CD4-positive, CD25-positive, alpha-beta regulatory T cell (primary cell): Measurements from ENCODE around the gene STIM1. TPM values are rescaled to one million over a fixed set of nuclear protein-coding genes. Genes with fewer than 3 reads are reported as not detected.
"Not testable (repeated sequence)": the region's sequence is repeated elsewhere in the genome, so short reads cannot be mapped to it uniquely, and the experiment has no call there.

Experiments
- ATAC-seq, 2 donors: fragments of 150-1000 bp; cut with Tn5 transposase; one replicate each; pipeline ENCODE4 v1.10.0; 2021; ENCODE audit warnings: low read depth in 2 of 2, moderate number of reproducible peaks in 2 of 2, moderate library complexity in 1 of 2
- DNase-seq, 3 donors: peaks; one replicate each; pipeline versions ENCODE4 v3.0.0 to v3.0.0-alpha.2; 2012 to 2022; ENCODE audit warnings: mixed read lengths in 1 of 3
- H3K27ac ChIP-seq: one replicate; pipeline ENCODE4 v1.7.0; 2013; ENCODE audit warnings: mild to moderate bottlenecking, low read length; ENCODE audit not compliant: insufficient read depth, poor library complexity, severe bottlenecking
- H3K27me3 ChIP-seq: one replicate; pipeline ENCODE4 v1.7.0; 2013; ENCODE audit warnings: low read length; ENCODE audit not compliant: control insufficient read depth, insufficient read depth
- H3K36me3 ChIP-seq: one replicate; pipeline ENCODE4 v1.7.0; 2013; ENCODE audit warnings: mild to moderate bottlenecking, low read length, moderate library complexity; ENCODE audit not compliant: control insufficient read depth, insufficient read depth
- H3K4me1 ChIP-seq: 2 replicates; pipeline ENCODE4 v1.7.0; 2013; ENCODE audit warnings: mild to moderate bottlenecking, low read length; ENCODE audit not compliant: insufficient read depth, control insufficient read depth, poor library complexity, severe bottlenecking
- H3K4me3 ChIP-seq: one replicate; pipeline ENCODE4 v1.7.0; 2013; ENCODE audit warnings: low read depth, mild to moderate bottlenecking, low read length, moderate library complexity
- H3K9me3 ChIP-seq, 2 experiments: 1 replicate in 1 of 2; 2 replicates in 1 of 2; pipeline ENCODE4 v1.7.0; 2013; ENCODE audit warnings: low read length in 2 of 2, mild to moderate bottlenecking in 1 of 2, moderate library complexity in 1 of 2; ENCODE audit not compliant: control insufficient read depth in 2 of 2
- H3K27ac Mint-ChIP-seq, 3 donors: one replicate each; pipeline ENCODE4 v1.8.0; 2020 to 2022; ENCODE audit warnings: mild to moderate bottlenecking in 3 of 3, mixed read lengths in 3 of 3, moderate library complexity in 2 of 3
- H3K27me3 Mint-ChIP-seq: one replicate; pipeline ENCODE4 v1.8.0; 2022; ENCODE audit warnings: mild to moderate bottlenecking, mixed read lengths
- H3K36me3 Mint-ChIP-seq: one replicate; pipeline ENCODE4 v1.8.0; 2020; ENCODE audit warnings: mixed read lengths
- H3K4me1 Mint-ChIP-seq, 4 donors: one replicate each; pipeline ENCODE4 v1.8.0; 2020 to 2022; ENCODE audit warnings: mixed read lengths in 4 of 4, mild to moderate bottlenecking in 1 of 4
- H3K4me3 Mint-ChIP-seq, 4 donors: one replicate each; pipeline ENCODE4 v1.8.0; 2020 to 2022; ENCODE audit warnings: mild to moderate bottlenecking in 4 of 4, mixed read lengths in 4 of 4, moderate library complexity in 3 of 4
- H3K9me3 Mint-ChIP-seq, 7 donors: one replicate each; pipeline ENCODE4 v1.8.0; 2020 to 2022; ENCODE audit warnings: mixed read lengths in 7 of 7, mild to moderate bottlenecking in 3 of 7, moderate library complexity in 2 of 7
- polyA plus RNA-seq, 4 donors: library from polyadenylated mRNA; unstranded; fragments of 300-500 nt; fragmentation: Illumina TruSeq; gene quantifications; one replicate each; pipeline ENCODE4 v1.2.3, GENCODE V29; 2021
- total RNA-seq: library from RNA; stranded (reverse); gene quantifications from one replicate; pipeline ENCODE4 v1.2.3, GENCODE V29; 2022

The STIM1 gene
- total and polyA plus RNA-seq, 5 donors from 2014 or later = 25.7 to 134 (median 29.8) TPM

- no peaks in the 10 kb centered on the region for H3K36me3 ChIP-seq
- no peaks in the 10 kb centered on the region for H3K9me3 ChIP-seq
- H3K4me3 Mint-ChIP-seq = no peak overlapping the region
- no peak for ATAC-seq
- no peak for DNase-seq
- peaks cover 52 to 87% (median 71%) of the 10 kb centered on the region in 4 donors for H3K4me1 Mint-ChIP-seq
- no peak overlapping the region for H3K4me3 ChIP-seq
- H3K27ac Mint-ChIP-seq = peak overlapping the region in 1 of 3 donors; percentile 38
- no peak overlapping the region for H3K27ac ChIP-seq
- peaks cover 20% of the 10 kb centered on the region for H3K4me1 ChIP-seq
- peaks cover 0 to 5% (median 0%) of the 10 kb centered on the region in 7 donors for H3K9me3 Mint-ChIP-seq
- no peaks in the 10 kb centered on the region for H3K27me3 Mint-ChIP-seq
- H3K27me3 ChIP-seq = no peaks in the 10 kb centered on the region
- H3K36me3 Mint-ChIP-seq = peaks cover 19% of the 10 kb centered on the region
Measured at GRCh38 chr11:3891751-3892150, 36.3 kb downstream of the STIM1 start.

DNA sequence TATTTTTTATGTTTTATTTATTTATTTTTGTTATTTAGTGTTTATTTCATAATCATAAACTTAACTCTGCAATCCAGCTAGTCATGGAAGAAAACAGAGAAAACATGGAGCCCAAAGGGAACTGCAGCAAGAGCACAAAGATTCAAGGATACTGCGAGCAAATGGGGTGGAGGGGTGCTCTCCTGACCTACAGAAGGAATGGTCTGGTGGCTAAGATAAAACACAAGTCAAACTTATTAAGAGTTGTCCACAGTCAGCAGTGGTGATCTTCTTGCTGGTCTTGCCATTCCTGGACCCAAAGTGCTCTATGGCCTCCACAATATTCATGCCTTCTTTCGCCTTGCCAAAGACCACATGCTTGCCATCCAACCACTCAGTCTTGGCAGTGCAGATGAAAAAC lies 36.7 kb downstream of the STIM1 start:
- H3K9me3 ChIP-seq = no peaks in the 10 kb centered on the region
- DNase-seq (no peak), ATAC-seq (no peak)
- H3K27me3 ChIP-seq = no peaks in the 10 kb centered on the region
- no peak overlapping the region for H3K27ac ChIP-seq
- Mint-ChIP-seq H3K4me3 (no peak overlapping the region), H3K27ac (peak overlapping the region in 1 of 3 donors; percentile 82), H3K27me3 (no peaks in the 10 kb centered on the region), H3K4me1 (peaks cover 53 to 87% (median 70%) of the 10 kb centered on the region in 4 donors), H3K36me3 (peaks cover 19% of the 10 kb centered on the region), H3K9me3 (peaks cover 0 to 5% (median 0%) of the 10 kb centered on the region in 7 donors)
- H3K36me3 ChIP-seq = no peaks in the 10 kb centered on the region
- H3K4me1 ChIP-seq = peaks cover 16% of the 10 kb centered on the region
- H3K4me3 ChIP-seq = no peak overlapping the region

GRCh38 chr11:3893311-3893710 lies 37.8 kb downstream of the STIM1 start:
- peaks cover 0 to 5% (median 0%) of the 10 kb centered on the region in 7 donors for H3K9me3 Mint-ChIP-seq
- ATAC-seq (no peak), DNase-seq (no peak)
- peaks cover 14% of the 10 kb centered on the region for H3K4me1 ChIP-seq
- H3K9me3 ChIP-seq = no peaks in the 10 kb centered on the region
- H3K36me3 Mint-ChIP-seq = peaks cover 19% of the 10 kb centered on the region
- no peak overlapping the region for H3K27ac ChIP-seq
- no peak overlapping the region for H3K4me3 ChIP-seq
- H3K4me3 Mint-ChIP-seq = peak overlapping the region in 2 of 4 donors; percentile 11 to 12
- H3K4me1 Mint-ChIP-seq = peaks cover 48 to 77% (median 62%) of the 10 kb centered on the region in 4 donors
- peak overlapping the region in 2 of 3 donors; percentile 80 to 82 for H3K27ac Mint-ChIP-seq
- no peaks in the 10 kb centered on the region for H3K27me3 ChIP-seq
- H3K36me3 ChIP-seq = no peaks in the 10 kb centered on the region
- no peaks in the 10 kb centered on the region for H3K27me3 Mint-ChIP-seq

DNA sequence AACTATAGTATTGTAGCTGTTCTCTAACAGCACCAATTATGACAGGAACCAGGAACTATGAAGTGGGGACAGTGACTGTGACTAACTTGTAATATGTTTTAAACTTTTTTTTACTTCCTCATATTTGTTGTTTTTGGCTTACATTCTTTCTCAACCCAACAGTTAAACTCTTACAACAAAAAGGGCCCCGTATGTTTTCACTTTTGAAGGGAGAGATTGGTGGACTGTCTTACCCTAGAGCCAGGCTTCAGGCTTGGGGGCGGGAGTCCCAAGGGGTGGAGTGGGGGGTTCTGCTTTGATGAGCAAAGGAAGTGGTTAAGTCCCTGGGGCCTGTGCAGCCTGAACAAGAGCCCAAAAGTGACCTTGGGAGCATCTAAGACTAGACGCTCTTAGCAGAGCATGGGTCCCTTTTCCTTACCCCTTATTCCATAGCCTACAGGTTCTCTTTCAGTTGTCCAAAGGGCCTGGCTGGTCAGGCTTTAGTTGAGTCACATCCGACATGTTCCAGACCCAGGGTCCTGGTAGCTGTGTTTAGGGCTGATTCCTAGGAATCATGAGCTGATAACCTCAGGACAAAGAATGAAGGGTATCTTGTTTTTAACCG lies 38.8 kb downstream of the STIM1 start:
- Mint-ChIP-seq H3K36me3 (peaks cover 17% of the 10 kb centered on the region), H3K27me3 (no peaks in the 10 kb centered on the region), H3K4me3 (peak overlapping the region; percentile 11 to 23 (median 19)), H3K9me3 (peaks cover 0 to 5% (median 0%) of the 10 kb centered on the region in 7 donors), H3K4me1 (peaks cover 43 to 69% (median 57%) of the 10 kb centered on the region in 4 donors), H3K27ac (peak overlapping the region; percentile 60 to 82 (median 80))
- peak overlapping the region; percentile 24 for H3K4me3 ChIP-seq
- peaks cover 14% of the 10 kb centered on the region for H3K4me1 ChIP-seq
- peak in 1 of 3 donors; percentile 61 for DNase-seq
- no peaks in the 10 kb centered on the region for H3K9me3 ChIP-seq
- H3K27me3 ChIP-seq = no peaks in the 10 kb centered on the region
- peak; percentile 67 to 84 for ATAC-seq
- no peaks in the 10 kb centered on the region for H3K36me3 ChIP-seq
- no peak overlapping the region for H3K27ac ChIP-seq

GRCh38 chr11:3896644-3897043 lies 41.2 kb downstream of the STIM1 start:
- no peaks in the 10 kb centered on the region for H3K9me3 ChIP-seq
- H3K27me3 ChIP-seq = no peaks in the 10 kb centered on the region
- Mint-ChIP-seq H3K27me3 (no peaks in the 10 kb centered on the region), H3K27ac (peak overlapping the region in 2 of 3 donors; percentile 5 to 62), H3K9me3 (peaks cover 0 to 5% (median 0%) of the 10 kb centered on the region in 7 donors), H3K4me3 (peak overlapping the region in 1 of 4 donors; percentile 21), H3K36me3 (peaks cover 17% of the 10 kb centered on the region), H3K4me1 (peaks cover 33 to 69% (median 48%) of the 10 kb centered on the region in 4 donors)
- no peak overlapping the region for H3K4me3 ChIP-seq
- DNase-seq (no peak), ATAC-seq (no peak)
- no peak overlapping the region for H3K27ac ChIP-seq
- H3K36me3 ChIP-seq = no peaks in the 10 kb centered on the region
- H3K4me1 ChIP-seq = peaks cover 27% of the 10 kb centered on the region

DNA sequence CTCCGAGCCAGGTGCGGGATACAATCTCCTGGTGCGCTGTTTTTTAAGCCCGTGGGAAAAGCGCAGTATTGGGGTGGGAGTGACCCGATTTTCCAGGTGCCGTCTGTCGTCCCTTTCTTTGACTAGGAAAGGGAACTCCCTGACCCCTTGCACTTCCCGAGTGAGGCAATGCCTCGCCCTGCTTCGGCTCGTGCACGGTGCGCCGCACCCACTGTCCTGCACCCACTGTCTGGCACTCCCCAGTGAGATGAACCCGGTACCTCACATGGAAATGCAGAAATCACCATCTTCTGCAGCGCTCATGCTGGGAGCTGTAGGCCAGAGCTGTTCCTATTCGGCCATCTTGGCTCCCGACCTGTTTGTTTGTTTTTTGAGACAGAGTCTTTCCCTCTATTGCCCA lies 44.8 kb downstream of the STIM1 start:
- H3K27ac Mint-ChIP-seq = peak overlapping the region in 2 of 3 donors; percentile 56 to 60
- peaks cover 43 to 73% (median 54%) of the 10 kb centered on the region in 4 donors for H3K4me1 Mint-ChIP-seq
- H3K4me3 Mint-ChIP-seq = peak overlapping the region in 1 of 4 donors; percentile 35

DNA sequence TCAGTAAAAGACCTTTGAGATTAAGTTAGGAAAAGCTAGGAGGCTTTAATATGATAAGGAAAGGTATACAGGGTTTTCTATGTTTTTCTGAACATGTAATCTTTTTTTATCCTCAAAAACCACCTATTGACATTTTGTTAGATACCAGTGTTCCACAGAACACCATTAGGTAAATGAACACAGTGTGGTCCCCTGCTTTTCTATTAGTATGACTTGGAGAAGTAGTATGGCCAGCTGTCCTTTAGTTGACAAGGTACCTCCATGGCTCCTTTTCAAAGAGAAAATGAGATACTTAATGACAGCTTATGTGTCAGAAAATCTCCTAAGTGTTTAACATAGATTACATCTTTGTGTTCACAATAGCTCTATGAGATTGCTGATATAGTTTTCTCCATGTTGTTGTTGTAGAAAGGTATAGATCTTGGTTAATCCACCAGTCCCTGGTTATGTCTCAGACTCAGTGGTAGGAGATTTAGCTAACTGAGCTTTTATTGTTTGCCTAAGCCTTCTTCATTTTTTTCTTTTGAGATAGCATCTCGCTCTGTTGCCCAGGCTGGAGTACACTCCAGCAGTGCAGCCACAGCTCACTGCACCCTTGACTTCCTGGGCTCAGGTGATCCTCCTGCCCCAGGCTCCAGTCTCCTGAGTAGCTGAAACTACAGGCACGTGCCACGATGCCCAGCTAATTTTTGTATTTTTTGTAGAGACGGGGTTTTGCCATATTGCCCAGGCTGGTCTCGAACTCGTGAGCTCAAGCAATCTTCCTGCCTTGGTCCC lies 46.0 kb downstream of the STIM1 start:
- Mint-ChIP-seq H3K36me3 (no peaks in the 10 kb centered on the region), H3K27me3 (no peaks in the 10 kb centered on the region), H3K27ac (peak overlapping the region; percentile 50 to 88 (median 70)), H3K4me1 (peaks cover 42 to 73% (median 54%) of the 10 kb centered on the region in 4 donors), H3K9me3 (peaks cover 0 to 1% (median 0%) of the 10 kb centered on the region in 7 donors), H3K4me3 (peak overlapping the region in 2 of 4 donors; percentile 41 to 42)
- Histone ChIP-seq H3K9me3 (no peaks in the 10 kb centered on the region), H3K4me3 (peak overlapping the region; percentile 2), H3K4me1 (peaks cover 59% of the 10 kb centered on the region), H3K27me3 (no peaks in the 10 kb centered on the region), H3K27ac (no peak overlapping the region), H3K36me3 (no peaks in the 10 kb centered on the region)
- DNase-seq (no peak), ATAC-seq (no peak)

More for the DNA sequence above, 44.8 kb downstream of the STIM1 start:
- not testable (repeated sequence) for DNase-seq, H3K9me3 ChIP-seq, H3K9me3 Mint-ChIP-seq, H3K4me3 ChIP-seq, ATAC-seq, H3K36me3 Mint-ChIP-seq, H3K27me3 ChIP-seq, H3K36me3 ChIP-seq, H3K27me3 Mint-ChIP-seq, H3K27ac ChIP-seq
- H3K4me1 ChIP-seq = peaks cover 48% of the 10 kb centered on the region
